Tibial artery (tissue), 4 donors: ENCODE data around the gene KIAA0753.
"Not testable (repeated sequence)": the region's sequence is repeated elsewhere in the genome, so short reads cannot be mapped to it uniquely, and the experiment has no call there.

Experiments
- DNase-seq, 2 donors: peaks; one replicate each; pipeline ENCODE4 v3.0.0-alpha.2; 2019
- H3K27ac ChIP-seq, 2 donors: fragments of 200-600 bp; sonication (generic) in 1 of 2; 1 replicate in 1 of 2; 2 replicates in 1 of 2; pipeline ENCODE4 v1.5.1; 2018 to 2019; ENCODE audit warnings: mild to moderate bottlenecking in 1 of 2
- H3K27me3 ChIP-seq, 2 donors: fragments of 200-600 bp; sonication (generic) in 1 of 2; one replicate each; pipeline versions ENCODE4 v1.5.1 to v1.6.0; 2016 to 2019
- H3K36me3 ChIP-seq, 3 donors: fragments of 200-600 bp; sonication (generic) in 2 of 3; one replicate each; pipeline ENCODE4 v1.5.1; 2016 to 2019; ENCODE audit warnings: mild to moderate bottlenecking in 2 of 3
- H3K4me1 ChIP-seq, 4 donors: fragments of 200-600 bp; sonication (generic) in 2 of 4; 1 replicate in 3 of 4; 2 replicates in 1 of 4; pipeline ENCODE4 v1.5.1; 2016 to 2019
- H3K4me3 ChIP-seq, 2 donors: fragments of 200-600 bp; sonication (generic) in 1 of 2; 1 replicate in 1 of 2; 2 replicates in 1 of 2; pipeline ENCODE4 v1.5.1; 2018 to 2019; ENCODE audit warnings: mild to moderate bottlenecking in 2 of 2
- H3K9me3 ChIP-seq, 3 donors: fragments of 200-600 bp; sonication (generic) in 1 of 3; one replicate each; pipeline ENCODE4 v1.5.1; 2016 to 2019
- CTCF ChIP-seq, 2 experiments: fragments of 200-600 bp in 1 of 2; fragments of 450-650 bp in 1 of 2; IDR thresholded peaks; one replicate each; pipeline ENCODE4 v1.5.1; 2017 to 2019; ENCODE audit warnings: antibody characterized with exemption in 2 of 2, mild to moderate bottlenecking in 1 of 2, moderate library complexity in 1 of 2
- intact Hi-C: fragments of 100-400 bp; cut with DNase I; formaldehyde crosslinking; loops from one replicate; pipeline ENCODE4 v1.15.0; 2023; ENCODE audit warnings: low total_unique reads

The KIAA0753 gene

DNA sequence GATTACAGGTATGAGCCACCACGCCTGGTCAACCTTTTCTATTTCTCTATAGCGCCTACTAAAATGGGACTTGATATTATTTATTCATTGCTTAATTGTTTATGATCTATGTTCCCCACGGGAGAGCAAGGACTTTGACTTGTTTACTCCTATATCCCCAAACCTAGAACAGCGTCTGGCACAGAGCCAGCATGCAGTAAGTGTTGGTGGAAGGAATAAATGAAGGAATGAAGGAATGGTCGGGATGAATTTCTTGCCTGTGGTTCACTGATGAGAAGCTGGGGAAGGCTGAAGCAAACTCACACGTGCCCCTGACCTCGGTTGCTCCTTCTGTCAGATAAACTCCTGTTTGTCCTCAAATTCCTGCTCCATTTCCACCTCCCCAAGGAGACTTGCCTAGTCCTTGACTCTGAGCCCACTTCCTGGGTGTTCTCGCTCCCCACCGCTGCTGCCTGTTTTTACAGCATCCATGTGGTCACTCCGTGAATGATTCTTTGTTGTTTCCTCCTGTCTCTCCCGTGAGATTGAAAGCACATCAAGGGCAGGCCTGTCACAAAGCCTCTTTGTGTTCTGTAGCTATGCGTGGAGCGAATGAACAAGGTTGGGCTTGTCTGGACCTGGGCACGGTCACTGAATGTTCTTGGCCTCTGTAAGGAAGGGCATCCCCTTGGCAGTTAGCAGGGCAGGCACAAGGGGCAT is 28.4 kb upstream of the KIAA0753 start:
- no peaks in the 10 kb centered on the region for H3K9me3 ChIP-seq
- H3K27ac ChIP-seq: no peak overlapping the region
- intact Hi-C loops: loop anchor here (10.0 kb wide), 1 partner anchor 336 kb away; no protein-coding TSS in a partner anchor
- no peak overlapping the region for H3K4me3 ChIP-seq
- no peak for DNase-seq
- peaks cover 0 to 32% of the 10 kb centered on the region in 2 donors for H3K27me3 ChIP-seq
- no peak for TF ChIP-seq CTCF (IDR thresholded peaks at IDR 0.05)
- no peaks in the 10 kb centered on the region for H3K4me1 ChIP-seq
- H3K36me3 ChIP-seq: no peaks in the 10 kb centered on the region

DNA sequence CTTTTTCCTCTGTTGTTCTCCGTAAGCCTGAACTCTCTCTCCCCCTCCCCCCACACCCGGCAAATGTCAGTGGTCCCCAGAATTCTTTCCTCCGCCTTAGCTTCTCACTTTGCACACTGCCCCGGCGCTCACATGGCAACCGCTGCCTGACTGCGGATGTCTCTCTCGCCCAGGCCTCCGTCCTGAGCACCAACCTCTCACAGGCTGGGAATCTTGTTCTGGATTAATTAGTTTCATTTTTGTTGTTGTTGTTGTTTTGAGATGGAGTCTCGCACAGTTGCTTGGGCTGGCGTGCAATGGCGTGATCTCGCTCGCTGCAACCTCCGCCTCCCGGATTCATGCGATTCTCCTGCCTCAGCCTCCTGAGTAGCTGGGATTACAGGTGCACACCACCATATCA is 27.7 kb upstream of the KIAA0753 start:
- intact Hi-C loops: loop anchor here (10.0 kb wide), 1 partner anchor 337 kb away; no protein-coding TSS in a partner anchor
- DNase-seq: no peak
- H3K9me3 ChIP-seq: no peaks in the 10 kb centered on the region

GRCh38 chr17:6667516-6667915 is 27.0 kb upstream of the KIAA0753 start:
- H3K27me3 ChIP-seq: peaks cover 0 to 36% of the 10 kb centered on the region in 2 donors
- no peaks in the 10 kb centered on the region for H3K36me3 ChIP-seq
- no peak for DNase-seq
- TF ChIP-seq CTCF (IDR thresholded peaks at IDR 0.05): no peak
- no peak overlapping the region for H3K27ac ChIP-seq
- no peaks in the 10 kb centered on the region for H3K9me3 ChIP-seq
- H3K4me1 ChIP-seq: no peaks in the 10 kb centered on the region
- H3K4me3 ChIP-seq: no peak overlapping the region
- intact Hi-C loops: loop anchor here (10.0 kb wide), 1 partner anchor 337 kb away; no protein-coding TSS in a partner anchor

More for the DNA sequence above, 27.7 kb upstream of the KIAA0753 start:
- H3K36me3 ChIP-seq: no peaks in the 10 kb centered on the region
- H3K4me3 ChIP-seq: no peak overlapping the region
- TF ChIP-seq CTCF (IDR thresholded peaks at IDR 0.05): no peak
- peaks cover 0 to 34% of the 10 kb centered on the region in 2 donors for H3K27me3 ChIP-seq
- H3K4me1 ChIP-seq: no peaks in the 10 kb centered on the region
- H3K27ac ChIP-seq: no peak overlapping the region

- no peak overlapping the region for H3K4me3 ChIP-seq
Observed at GRCh38 chr17:6666557-6666956, 26.0 kb upstream of the KIAA0753 start.

GRCh38 chr17:6666077-6666521 is 25.6 kb upstream of the KIAA0753 start:
- Histone ChIP-seq H3K27me3 (peaks cover 0 to 34% of the 10 kb centered on the region in 2 donors), H3K4me1 (no peaks in the 10 kb centered on the region), H3K4me3 (no peak overlapping the region), H3K36me3 (no peaks in the 10 kb centered on the region), H3K27ac (no peak overlapping the region), H3K9me3 (no peaks in the 10 kb centered on the region)
- peak; percentile 82 to 86 for TF ChIP-seq CTCF (IDR thresholded peaks at IDR 0.05)
- DNase-seq: peak; percentile 69 to 78
- intact Hi-C loops: loop anchor here (10.0 kb wide), 1 partner anchor 339 kb away; no protein-coding TSS in a partner anchor

More at GRCh38 chr17:6666557-6666956, 26.0 kb upstream of the KIAA0753 start:
- Histone ChIP-seq H3K9me3 (no peaks in the 10 kb centered on the region), H3K4me1 (no peaks in the 10 kb centered on the region), H3K27ac (no peak overlapping the region), H3K36me3 (no peaks in the 10 kb centered on the region), H3K27me3 (peaks cover 0 to 37% of the 10 kb centered on the region in 2 donors)
- no peak for TF ChIP-seq CTCF (IDR thresholded peaks at IDR 0.05)
- intact Hi-C loops: loop anchor here (10.0 kb wide), 1 partner anchor 338 kb away; no protein-coding TSS in a partner anchor
- DNase-seq: no peak

- H3K4me1 ChIP-seq, H3K4me3 ChIP-seq, H3K36me3 ChIP-seq, H3K27ac ChIP-seq, H3K9me3 ChIP-seq, DNase-seq: not testable (repeated sequence)
- intact Hi-C loops: loop anchor here (10.0 kb wide), 1 partner anchor 342 kb away; no protein-coding TSS in a partner anchor
- peaks cover 0 to 39% of the 10 kb centered on the region in 2 donors for H3K27me3 ChIP-seq
Observed at GRCh38 chr17:6663200-6663599, 22.7 kb upstream of the KIAA0753 start.
